Hepatocyte (in vitro differentiated cells): Measurements from ENCODE around the gene SLC40A1. TPM values are rescaled to one million over a fixed set of nuclear protein-coding genes. Genes with fewer than 3 reads are reported as not detected.

Experiments used
- DNase-seq: peaks from one replicate; pipeline ENCODE4 v3.0.0-alpha.2; 2016; ENCODE audit warnings: low spot score
- H2AFZ ChIP-seq: fragments of 200-600 bp; sonication (generic); 2 replicates; pipeline ENCODE4 v1.6.0; 2016; ENCODE audit warnings: antibody characterized with exemption, mild to moderate bottlenecking
- H3K27ac ChIP-seq: fragments of 200-600 bp; sonication (generic); 2 replicates; pipeline ENCODE4 v1.5.1; 2016; ENCODE audit warnings: mild to moderate bottlenecking
- H3K27me3 ChIP-seq: fragments of 200-600 bp; sonication (generic); 2 replicates; pipeline ENCODE4 v1.6.1; 2016
- H3K36me3 ChIP-seq: fragments of 200-600 bp; sonication (generic); replicated peaks from 2 replicates; pipeline ENCODE4 v1.5.1; 2016; ENCODE audit warnings: low read depth; ENCODE audit not compliant: insufficient read depth
- H3K4me1 ChIP-seq: fragments of 200-600 bp; sonication (generic); 2 replicates; pipeline ENCODE4 v1.5.1; 2016; ENCODE audit warnings: mild to moderate bottlenecking, moderate library complexity; ENCODE audit not compliant: insufficient read depth
- H3K4me2 ChIP-seq: fragments of 200-600 bp; sonication (generic); 2 replicates; pipeline ENCODE4 v1.6.0; 2016
- H3K4me3 ChIP-seq: fragments of 200-600 bp; sonication (generic); 2 replicates; pipeline ENCODE4 v1.5.1; 2016; ENCODE audit warnings: mild to moderate bottlenecking
- H3K79me2 ChIP-seq: fragments of 200-600 bp; sonication (generic); 2 replicates; pipeline ENCODE4 v1.6.0; 2017; ENCODE audit warnings: mild to moderate bottlenecking
- H3K9me2 ChIP-seq: fragments of 200-600 bp; sonication (generic); replicated peaks from 2 replicates; pipeline ENCODE4 v1.6.0; 2017; ENCODE audit warnings: mild to moderate bottlenecking; ENCODE audit not compliant: insufficient read depth
- H3K9me3 ChIP-seq: fragments of 200-600 bp; sonication (generic); 2 replicates; pipeline ENCODE4 v1.5.1; 2016; ENCODE audit warnings: low read depth, mild to moderate bottlenecking
- H4K20me1 ChIP-seq: fragments of 200-600 bp; sonication (generic); 2 replicates; pipeline ENCODE4 v1.6.0; 2016; ENCODE audit warnings: mild to moderate bottlenecking; ENCODE audit not compliant: insufficient read depth, poor library complexity, severe bottlenecking
- CTCF ChIP-seq: fragments of 200-600 bp; sonication (generic); IDR thresholded peaks from 2 replicates; pipeline ENCODE4 v1.5.1; 2016; ENCODE audit warnings: antibody characterized with exemption, mild to moderate bottlenecking; ENCODE audit not compliant: poor library complexity
- EZH2 ChIP-seq: fragments of 200-600 bp; sonication (generic); IDR thresholded peaks from 2 replicates; pipeline ENCODE4 v1.6.1; 2016; ENCODE audit warnings: antibody characterized with exemption, mild to moderate bottlenecking, borderline replicate concordance
- EZH2phosphoT487 ChIP-seq: fragments of 200-600 bp; sonication (generic); IDR thresholded peaks from one replicate; pipeline ENCODE4 v1.6.1; 2018; ENCODE audit warnings: antibody characterized with exemption, mild to moderate bottlenecking, low read depth, moderate library complexity; ENCODE audit not compliant: unreplicated experiment, severe bottlenecking
- WGBS: methylation state at CpG from one replicate; pipeline ENCODE4 v1.1.6; 2016; ENCODE audit warnings: low lambda C conversion rate; ENCODE audit errors: missing lambda C conversion rate; 5-methylcytosine and 5-hydroxymethylcytosine counted together
- polyA plus RNA-seq: library from polyadenylated mRNA; unstranded; fragments of >200 nt; fragmentation: Nextera tagmentation; extraction: Ambion mirVana; gene quantifications from 2 replicates; pipeline ENCODE4 v1.2.1, GENCODE V29; 2016
- total RNA-seq: library from RNA; depleted of rRNA; stranded (reverse); fragments of >200 nt; gene quantifications from 2 replicates; pipeline ENCODE4 v1.2.3, GENCODE V29; 2014

Gene SLC40A1
- total and polyA plus RNA-seq, 2 experiments from 2014 or later, result 186 to 225 TPM

- H3K9me2 ChIP-seq, result no peaks in the 10 kb centered on the region
- H3K79me2 ChIP-seq, result peaks cover 2% of the 10 kb centered on the region
- H3K4me2 ChIP-seq, result no peak overlapping the region
- DNase-seq, result no peak
- no peaks in the 10 kb centered on the region for H3K27me3 ChIP-seq
- H3K36me3 ChIP-seq, result no peaks in the 10 kb centered on the region
- WGBS, result 94% methylated on average over 7 of the region's 7 CpGs
- H2AFZ ChIP-seq, result no peak overlapping the region
- no peaks in the 10 kb centered on the region for H4K20me1 ChIP-seq
- H3K4me1 ChIP-seq, result peaks cover 69% of the 10 kb centered on the region
- no peak overlapping the region for H3K4me3 ChIP-seq
- H3K27ac ChIP-seq, result peak overlapping the region; percentile 78
- no peaks in the 10 kb centered on the region for H3K9me3 ChIP-seq
- TF ChIP-seq EZH2phosphoT487, result no peak
- TF ChIP-seq EZH2, result no peak
- TF ChIP-seq CTCF, result no peak
Measured at GRCh38 chr2:189556526-189556925, 24.1 kb downstream of the SLC40A1 start.

- peak; percentile 64 for DNase-seq
- no peak overlapping the region for H2AFZ ChIP-seq
- no peak for TF ChIP-seq CTCF
- no peak for TF ChIP-seq EZH2
- no peak for TF ChIP-seq EZH2phosphoT487
- no peak overlapping the region for H3K4me3 ChIP-seq
- peaks cover 56% of the 10 kb centered on the region for H3K4me1 ChIP-seq
- H3K27me3 ChIP-seq, result no peaks in the 10 kb centered on the region
- H3K79me2 ChIP-seq, result no peaks in the 10 kb centered on the region
- H3K4me2 ChIP-seq, result peak overlapping the region; percentile 30
- H3K9me3 ChIP-seq, result no peaks in the 10 kb centered on the region
- 36% methylated on average over 2 of the region's 2 CpGs for WGBS
- no peaks in the 10 kb centered on the region for H3K9me2 ChIP-seq
- H3K27ac ChIP-seq, result peak overlapping the region; percentile 78
- no peaks in the 10 kb centered on the region for H3K36me3 ChIP-seq
- no peaks in the 10 kb centered on the region for H4K20me1 ChIP-seq
Measured at GRCh38 chr2:189555232-189555631, 25.4 kb downstream of the SLC40A1 start.

GRCh38 chr2:189553504-189554088 lies 27.0 kb downstream of the SLC40A1 start:
- Histone ChIP-seq H2AFZ (no peak overlapping the region), H3K27ac (peak overlapping the region; percentile 76), H3K36me3 (no peaks in the 10 kb centered on the region), H4K20me1 (no peaks in the 10 kb centered on the region), H3K4me1 (peaks cover 53% of the 10 kb centered on the region), H3K27me3 (no peaks in the 10 kb centered on the region), H3K9me2 (no peaks in the 10 kb centered on the region), H3K9me3 (no peaks in the 10 kb centered on the region), H3K79me2 (no peaks in the 10 kb centered on the region), H3K4me2 (no peak overlapping the region), H3K4me3 (no peak overlapping the region)
- no peak for TF ChIP-seq EZH2phosphoT487
- no peak for DNase-seq
- WGBS, result 36% methylated on average over 1 of the region's 1 CpG

GRCh38 chr2:189552991-189553404 lies 27.6 kb downstream of the SLC40A1 start:
- Histone ChIP-seq H3K4me2 (peak overlapping the region; percentile 36), H2AFZ (no peak overlapping the region), H3K79me2 (no peaks in the 10 kb centered on the region), H3K9me3 (no peaks in the 10 kb centered on the region), H3K4me1 (peaks cover 47% of the 10 kb centered on the region), H3K27me3 (no peaks in the 10 kb centered on the region), H3K27ac (peak overlapping the region; percentile 76), H3K9me2 (no peaks in the 10 kb centered on the region), H4K20me1 (no peaks in the 10 kb centered on the region), H3K4me3 (no peak overlapping the region), H3K36me3 (no peaks in the 10 kb centered on the region)
- TF ChIP-seq EZH2phosphoT487, result no peak
- no peak for TF ChIP-seq CTCF
- TF ChIP-seq EZH2, result no peak
- no peak for DNase-seq
- 16% methylated on average over 2 of the region's 2 CpGs for WGBS
